Stimulated activated CD8-positive, alpha-beta memory T cell treated with anti-CD3 and anti-CD28 coated beads, Interleukin-7, amount 100 ng/mL, for 1 hour (primary cell): ENCODE measurements around the gene HOXB3.
A peak's percentile ranks its signal among the peaks of the same experiment; 100 is the strongest.

ENCODE experiments used
- DNase-seq, 2 donors: peaks; one replicate each; pipeline ENCODE4 v3.0.0-alpha.2; 2020; ENCODE audit warnings: low read depth in 2 of 2

The HOXB3 gene

DNA sequence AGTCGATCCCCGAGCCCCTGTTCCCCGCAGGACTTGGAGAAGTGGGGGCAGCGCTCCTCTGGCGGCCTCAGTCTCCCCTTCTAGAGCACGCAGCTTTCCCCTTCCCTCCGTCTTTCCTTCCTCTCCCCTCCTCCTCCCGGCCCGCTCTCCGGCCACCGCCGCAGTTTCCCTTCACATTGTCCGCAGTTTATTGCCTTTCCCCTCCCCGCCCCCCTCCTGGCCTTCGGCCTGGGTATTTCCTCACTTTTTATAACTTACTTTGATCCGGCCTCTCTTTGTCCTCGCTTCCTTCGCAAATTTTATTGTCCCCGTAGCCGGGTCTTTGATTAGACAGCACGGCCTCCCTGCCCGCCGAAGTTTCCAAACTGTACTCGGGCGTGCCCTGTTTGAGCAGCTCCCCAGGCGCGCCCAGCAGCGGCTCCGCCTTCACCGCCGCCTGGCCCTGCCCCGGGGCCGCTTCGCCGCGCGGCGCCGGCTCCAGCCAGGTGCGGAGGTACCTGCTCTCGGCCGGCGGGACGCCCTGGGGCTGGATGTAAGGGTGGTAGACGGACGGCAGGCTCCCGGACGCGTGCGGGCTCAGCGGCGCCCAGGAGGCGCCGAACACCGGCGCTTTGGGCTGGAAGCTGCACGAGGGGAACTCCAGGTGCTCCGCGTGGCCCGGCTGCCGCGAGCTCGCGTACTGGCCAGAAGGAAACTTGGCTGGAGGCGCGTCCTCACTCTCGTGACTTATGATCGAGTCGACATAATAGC lies 35.6 kb upstream of the HOXB3 start:
- DNase-seq = no peak

DNA sequence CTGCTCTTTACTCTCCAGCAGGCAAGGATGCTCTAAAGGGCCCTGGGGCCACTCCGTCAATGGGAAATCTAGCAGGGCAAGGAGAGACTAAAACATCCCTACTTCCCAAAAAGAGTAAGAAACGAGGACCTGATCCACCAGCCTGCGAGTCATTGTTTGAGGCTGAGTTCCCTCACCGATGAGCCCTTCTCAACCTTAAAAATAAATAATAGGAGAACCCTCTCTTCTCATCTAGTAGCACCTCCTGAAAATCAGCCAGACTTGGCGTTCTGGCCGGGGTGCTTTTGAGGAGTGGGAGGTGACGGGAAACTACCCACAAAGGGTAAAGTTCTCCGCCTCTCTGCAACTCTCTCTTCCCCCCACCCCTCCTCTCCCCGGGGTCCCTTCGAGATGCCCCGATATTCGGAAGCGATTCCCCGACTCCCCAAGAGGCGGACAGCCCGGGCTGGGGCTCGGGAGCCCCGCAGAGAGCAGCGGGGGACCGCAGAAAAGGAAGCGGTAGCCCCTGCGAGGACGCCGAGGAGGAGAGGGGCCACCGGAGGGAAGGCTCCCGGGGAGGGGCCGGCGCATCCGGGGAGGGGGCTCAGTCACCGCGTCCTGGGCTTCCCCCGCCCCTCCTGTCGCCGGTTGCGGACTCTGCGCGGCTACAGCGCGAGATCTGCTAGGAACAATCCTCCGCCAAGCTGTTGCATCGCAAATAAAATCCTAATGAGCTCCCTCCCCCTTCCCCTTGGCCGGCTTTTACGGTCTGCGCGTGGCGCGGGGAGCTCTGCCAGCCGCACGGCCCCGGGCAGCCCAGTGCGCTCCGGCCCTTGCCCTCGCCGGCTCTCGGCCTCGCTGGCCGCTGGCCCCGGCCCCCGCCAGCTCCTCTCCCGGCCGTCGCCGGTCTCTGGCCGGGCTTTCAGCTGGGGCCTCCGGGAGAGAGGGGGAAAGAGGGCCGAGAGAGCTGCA lies 34.8 kb upstream of the HOXB3 start:
- no peak for DNase-seq

DNA sequence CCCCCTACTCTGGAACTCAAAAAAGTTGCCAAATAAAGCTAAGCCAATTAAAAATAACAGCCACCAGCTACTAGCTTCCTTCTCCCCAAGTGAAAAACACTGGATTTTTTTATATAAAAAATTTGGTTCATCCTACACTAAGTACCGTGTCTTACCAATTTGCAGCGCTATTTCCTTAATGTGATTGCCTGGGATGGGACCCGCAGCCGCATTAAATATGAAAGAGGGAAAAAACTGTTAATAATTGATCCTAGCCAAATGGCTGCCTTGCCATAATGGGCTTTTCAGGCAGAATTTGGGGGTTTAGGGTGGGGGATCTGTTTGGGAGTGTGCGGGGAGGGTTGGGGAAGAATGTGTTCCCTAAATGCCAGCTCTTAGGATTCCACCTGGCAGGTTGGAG lies 34.1 kb upstream of the HOXB3 start:
- DNase-seq = no peak

DNA sequence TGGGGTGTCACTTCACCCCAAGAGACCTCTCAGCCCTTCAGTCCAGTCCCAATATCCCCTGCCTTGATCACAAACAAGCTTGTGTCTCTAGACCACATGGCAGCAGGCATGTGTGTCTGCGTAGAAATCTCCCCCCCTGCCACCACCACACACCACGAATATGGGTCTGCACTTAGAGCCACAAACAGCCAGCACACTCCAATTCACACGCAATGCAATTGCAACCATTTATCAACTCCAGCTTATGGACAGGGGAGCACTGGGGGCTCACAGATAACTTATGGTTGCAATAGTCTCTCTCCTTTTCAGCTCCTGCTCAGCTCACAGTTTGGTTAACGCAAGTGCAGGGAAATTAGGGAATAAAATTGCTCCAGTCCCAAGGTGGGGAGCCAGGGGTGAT lies 33.5 kb upstream of the HOXB3 start:
- DNase-seq = no peak

DNA sequence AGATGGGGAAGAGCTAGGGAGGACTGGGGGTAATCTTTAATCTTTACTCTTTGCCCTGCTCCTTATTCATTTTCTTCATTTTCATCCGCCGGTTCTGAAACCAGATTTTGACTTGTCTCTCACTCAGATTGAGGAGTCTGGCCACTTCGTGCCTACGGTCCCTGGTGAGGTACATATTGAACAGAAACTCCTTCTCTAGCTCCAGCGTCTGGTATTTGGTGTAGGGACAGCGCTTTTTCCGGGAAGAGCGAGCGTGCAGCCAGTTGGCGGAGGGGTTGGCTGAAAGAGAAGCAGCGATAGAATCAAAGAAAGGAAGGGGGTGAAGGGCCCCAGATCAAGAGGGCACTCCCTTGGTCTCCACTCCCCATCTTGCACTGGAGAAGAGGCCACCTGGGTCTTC lies 32.8 kb upstream of the HOXB3 start:
- no peak for DNase-seq

DNA sequence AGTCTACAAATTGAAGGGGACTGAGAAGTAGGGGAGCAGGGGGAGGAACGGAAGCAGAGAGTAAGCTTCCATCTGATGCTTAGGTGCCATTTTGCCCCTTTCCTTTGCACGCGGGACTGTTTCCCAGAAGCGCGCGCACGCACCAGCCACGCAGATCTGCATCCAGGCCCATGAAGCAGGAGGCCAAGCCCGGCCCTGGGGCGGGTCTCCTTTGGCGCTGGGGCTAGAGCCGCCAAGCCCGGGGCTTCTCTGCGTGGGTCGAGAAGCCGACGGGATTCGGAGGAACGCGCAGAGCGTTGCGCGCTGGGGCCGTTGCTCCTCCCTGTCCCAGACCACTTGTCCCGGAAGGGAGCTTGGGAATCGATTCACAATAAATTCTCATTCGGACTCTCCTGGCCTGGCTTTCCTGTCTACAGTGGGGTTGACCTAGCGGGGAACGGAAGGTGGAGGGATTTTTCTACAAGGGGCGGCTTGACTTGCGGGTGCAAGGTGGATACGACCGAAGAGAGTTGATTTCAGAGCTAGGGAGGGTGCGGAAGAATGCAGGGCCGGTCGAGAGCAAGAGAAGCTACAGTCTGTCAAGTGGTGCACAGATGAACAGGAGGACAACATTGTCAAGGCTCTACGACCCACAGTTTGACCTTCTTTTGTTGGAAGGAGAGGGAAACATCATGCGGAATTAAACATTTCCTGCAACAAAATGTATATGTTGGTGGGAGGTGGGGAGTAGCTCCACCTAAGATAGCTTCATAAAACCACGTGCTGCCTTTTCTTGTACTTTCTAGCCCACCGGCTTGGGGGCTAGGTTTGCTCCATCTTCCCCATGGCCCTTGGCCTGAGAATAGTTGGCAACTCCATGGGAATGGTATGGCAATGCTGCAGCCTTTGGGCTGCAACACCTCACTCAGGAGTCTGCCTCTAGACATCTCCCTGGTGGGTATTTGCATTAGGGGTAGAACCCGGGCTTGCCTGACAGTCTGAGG lies 31.7 kb upstream of the HOXB3 start:
- no peak for DNase-seq

DNA sequence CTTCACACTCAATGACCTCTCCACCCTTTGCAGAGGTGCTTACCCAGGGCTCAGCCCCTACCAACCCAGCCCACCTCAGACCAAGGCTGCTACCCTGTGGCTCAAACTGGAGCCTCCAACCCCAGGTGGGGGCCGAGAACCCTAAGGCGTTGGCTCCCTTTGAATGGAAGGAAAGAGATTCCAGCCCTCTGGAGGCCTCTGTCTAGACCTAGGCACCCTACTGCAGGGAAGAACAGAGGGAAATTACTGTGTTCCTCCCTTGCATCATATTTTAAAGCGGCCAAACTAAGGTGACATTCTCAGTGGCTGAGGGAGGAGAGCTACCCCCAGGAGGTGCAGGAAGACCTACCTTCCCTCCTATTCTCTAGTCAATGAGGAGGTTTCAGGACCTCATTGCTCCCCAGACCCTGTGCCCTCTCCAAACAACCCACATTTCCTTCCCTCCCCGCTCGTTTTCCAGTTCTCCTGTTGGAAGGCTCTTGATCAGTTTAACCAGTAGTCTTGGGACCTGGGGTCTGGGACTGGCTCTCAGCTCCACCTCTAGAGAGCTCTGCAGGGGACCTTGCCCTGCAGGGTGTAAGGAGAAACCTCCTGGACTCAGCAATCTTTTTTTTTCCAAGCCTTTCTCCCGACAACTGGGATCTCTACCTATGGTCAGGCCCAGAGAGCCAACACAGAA lies 30.6 kb upstream of the HOXB3 start:
- no peak for DNase-seq

DNA sequence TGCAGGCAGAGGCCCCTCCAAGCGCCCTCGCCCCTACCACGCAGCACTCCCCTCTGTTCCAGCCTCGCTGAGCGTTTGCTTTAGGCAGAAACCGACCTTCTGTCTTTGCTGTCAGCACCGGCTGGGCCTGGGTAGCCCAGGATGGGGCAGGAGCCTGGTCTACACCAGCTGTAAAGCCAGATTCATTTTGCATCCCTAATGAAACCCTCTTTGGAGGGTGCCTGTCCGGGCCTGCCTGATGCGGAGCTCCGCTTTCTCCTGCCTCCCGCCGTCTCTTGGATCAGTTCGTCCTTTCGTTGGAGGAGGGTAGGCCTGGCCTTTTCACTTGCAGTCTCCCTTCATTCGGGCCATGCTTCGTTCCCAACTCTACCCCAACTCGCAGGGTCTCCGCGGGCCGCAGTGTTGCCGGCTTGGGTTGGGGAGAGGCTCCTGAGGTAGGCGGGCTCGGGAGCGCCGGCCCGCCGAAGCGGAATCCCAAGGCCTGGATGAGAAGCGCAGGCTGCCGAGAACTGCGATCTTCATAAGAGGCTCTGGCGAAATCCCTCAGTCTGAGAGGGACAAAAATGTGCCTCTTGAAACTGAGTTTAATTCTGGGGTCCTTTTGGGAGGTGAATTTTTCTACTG lies 29.9 kb upstream of the HOXB3 start:
- DNase-seq = no peak

DNA sequence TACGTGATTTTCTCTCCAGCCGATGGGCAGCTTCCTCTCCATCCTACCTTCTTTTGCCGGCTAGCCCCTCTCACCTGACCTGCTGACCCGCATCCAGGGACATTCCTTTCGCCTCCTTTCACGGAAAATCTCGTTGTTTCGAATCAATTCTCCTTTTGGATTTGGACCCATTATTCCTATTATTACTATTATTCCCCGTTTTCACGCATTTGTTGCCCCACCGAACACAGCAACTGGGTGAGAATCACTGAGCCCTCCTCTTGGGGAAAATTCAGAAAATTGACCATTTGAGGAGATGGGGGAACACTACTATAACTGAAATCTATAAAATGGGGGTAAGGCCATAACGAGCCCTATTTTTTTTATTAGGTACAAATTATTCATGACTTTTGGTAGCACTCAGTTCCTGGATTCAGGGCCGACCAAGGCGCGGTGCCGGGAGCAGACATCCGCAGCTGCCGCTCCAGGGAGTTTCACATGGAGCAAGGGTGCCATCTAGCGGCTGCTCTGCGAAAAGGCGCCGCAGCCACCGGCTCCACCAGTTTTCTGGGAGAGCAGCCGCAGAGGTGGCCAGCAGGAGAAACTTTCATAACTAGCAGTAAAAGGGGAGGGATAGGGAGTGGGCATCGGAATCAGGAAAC lies 28.3 kb upstream of the HOXB3 start:
- peak; percentile 65 to 77 for DNase-seq

DNA sequence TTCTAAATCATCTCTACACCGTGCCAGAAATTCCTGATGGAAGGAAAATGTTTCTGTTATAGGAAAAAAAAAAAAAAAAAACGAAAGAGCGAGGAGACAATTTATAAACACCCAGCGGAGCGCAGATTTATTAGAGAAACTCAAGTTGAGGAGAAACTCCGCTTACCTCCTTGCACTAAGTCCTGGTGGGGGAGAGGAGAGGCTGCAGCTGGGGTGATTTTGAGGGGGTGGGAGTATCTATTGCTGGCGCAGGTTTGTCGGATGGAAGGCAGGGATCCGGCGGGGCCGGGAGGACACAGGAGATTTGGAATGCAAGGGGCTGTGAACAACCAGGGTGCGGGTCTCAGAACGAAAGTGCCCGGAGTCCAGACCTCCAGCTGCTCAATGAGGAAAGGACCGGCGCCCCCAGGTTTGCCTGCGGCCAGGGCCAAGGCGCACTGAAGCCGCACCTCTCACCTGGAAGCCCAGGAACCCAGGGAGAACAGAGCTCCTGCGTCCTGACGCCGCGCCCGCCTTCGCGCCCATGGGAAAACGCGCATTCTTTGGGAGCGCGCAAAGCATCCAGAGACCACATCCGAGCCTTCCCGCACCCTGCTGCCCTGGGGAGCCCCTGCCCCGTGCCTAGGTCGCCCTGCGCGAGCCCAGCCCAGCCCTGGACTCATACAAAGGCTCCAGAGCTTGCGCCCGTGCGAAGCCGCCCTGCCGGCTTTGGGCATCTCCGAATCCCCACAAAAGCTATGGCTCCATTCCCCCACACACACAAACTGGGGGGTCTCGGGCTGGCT lies 27.6 kb upstream of the HOXB3 start:
- DNase-seq = no peak

DNA sequence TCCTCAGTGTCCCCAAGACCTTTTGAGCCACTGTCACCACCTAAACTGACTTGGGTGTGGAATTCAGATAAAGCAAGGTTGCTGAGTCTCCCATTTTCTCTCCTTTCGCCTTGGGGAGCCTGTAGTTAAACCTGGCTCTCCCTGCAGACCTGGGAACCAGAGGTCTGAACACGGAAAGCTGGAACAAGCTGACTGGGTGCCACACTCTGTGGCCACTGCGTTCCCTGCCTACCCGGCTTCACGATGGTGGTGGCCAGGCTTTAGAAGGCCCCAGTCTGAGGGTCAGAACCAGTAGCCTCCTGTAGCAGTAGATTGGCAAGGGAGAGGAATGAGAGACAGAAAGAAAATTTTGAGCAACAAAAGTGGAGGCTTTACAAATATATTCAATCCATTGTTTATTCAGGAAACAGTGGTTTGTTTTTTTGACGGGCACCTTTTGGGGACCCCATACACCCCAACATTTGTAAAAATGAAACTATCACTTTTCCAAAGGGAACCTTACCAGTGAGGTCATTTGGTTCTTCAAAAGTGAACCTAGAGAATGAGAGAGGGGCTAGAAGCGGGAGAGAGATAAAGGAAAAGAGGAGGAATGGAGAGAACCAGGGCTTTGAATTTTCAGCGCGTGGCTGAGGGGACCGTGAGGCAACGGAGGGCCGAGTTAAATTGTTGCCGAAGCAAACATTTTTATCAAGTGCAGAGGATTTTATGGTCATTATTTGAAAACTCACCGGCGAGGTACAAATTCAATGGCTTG lies 26.9 kb upstream of the HOXB3 start:
- no peak for DNase-seq

DNA sequence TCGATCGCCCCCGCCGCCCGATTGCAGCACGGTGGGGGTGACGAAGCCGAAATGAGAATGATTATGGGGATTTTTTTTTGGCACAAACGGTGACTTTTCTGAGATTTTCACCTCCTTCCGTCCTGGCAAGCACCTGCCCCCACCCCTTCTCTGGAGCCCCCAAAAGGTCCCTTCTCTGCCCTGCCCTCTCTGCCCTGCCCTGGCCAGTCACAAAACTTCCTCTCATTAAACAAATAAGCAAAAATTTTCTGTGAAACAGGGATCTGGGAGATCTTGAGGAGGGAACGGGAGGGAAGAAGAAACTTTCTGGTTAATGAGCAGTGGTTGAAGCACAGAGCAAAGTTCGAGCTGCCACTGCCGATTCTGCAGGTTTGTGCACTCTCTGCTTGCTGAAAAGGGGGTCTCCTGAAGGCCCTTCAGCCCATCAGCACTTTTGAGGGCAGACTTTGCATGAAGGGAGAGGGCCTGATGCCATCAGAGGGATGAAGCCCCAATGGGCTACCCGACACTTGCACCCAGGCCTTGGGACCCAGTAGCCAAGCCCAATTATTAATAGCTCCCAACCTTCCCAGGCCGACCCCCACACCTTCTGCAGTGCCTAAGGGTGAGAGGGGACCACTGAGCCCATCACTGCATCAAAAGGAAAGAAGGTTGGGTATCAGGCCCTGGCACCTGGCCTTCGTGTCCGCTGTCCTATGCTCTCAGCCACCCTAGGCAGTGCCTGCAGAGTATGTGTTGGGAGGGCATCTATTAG lies 26.1 kb upstream of the HOXB3 start:
- no peak for DNase-seq

DNA sequence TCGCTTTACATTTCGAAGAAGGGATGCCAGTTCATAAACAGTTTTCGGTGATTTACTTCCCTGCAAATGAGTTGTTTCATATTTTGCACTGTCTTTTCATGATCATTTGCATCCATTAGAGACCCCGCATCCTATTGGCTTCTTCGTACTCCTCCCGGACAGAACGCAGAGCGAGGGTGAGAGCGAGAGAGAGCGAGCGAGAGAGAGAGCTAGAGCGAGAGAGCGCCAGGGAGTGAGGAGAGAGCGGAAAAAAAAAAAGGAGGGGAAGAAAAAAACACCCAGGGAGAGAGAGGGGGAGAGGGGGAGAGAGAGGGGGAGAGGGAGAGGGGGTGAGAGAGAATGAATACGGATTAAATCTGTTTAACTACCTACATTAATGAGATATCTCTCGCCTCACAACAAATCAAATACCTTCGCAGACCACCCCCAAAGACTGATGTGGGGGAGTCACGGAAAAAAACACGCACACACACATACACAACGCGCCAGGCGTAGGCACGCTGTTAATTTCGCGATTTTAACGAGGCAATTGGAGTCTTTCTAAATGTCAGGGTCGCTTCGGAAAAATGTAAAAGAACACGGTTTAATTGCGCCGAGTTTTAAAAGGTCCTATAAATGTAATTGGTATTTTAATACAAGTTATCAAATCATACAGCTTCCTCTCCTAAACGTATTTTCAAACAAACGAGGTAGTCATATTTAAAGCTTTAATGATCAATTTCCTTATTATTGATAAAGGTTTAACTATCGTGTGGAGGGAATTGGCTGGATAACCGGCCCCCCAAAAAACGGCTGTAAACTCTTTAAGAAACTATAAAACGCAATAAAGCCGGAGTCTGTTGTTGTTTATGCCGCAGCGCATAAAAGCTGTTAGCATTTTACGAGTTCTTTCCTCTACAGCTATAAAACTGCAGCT lies 25.3 kb upstream of the HOXB3 start, which contains the start of gene HOXB8:
HOXB8 (minus strand) TSS at position 246 of the 916 bp plus-strand sequence. CDS start 588 bp downstream, outside the sequence.
- no peak for DNase-seq

DNA sequence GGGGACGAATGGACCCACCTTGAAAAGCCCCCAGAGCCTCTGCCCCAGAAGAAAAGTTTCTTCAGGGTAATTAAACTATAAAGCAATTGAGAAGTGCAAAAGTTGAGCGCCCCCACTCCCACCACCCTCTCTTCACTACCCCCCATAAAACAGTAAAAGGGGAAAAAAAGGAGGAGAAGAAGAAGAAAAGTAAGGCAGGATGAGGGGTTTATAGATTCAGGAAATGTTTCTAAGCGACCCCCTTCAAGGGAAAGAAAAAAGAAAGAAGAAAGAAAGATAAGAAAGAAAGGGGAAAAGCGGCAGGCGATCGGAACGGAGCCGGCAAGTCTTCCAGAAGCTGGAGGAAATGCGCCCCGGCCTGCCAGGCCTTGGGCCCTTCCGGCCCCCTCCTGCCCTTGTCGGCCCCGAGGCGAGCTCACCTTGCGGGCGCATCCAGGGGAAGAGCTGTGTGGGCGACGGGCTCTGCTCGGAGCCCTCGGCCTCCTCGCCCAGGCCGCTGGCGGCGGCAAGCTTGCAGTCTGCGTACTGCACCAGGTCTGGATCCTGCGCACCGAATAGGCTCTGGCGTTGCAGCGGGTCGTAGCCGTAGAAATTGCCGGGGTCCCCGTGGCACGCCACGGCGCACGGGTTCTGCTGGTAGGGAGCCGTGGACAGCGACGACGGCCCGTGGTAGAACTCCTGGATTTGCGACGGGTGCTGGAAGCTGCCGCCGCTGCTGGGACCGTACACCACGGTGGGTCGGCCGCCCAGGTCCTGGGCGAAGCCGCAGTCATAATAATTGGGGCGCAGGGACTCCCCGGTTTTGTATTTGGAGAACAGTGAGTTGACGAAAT lies 24.0 kb upstream of the HOXB3 start:
- DNase-seq = no peak

DNA sequence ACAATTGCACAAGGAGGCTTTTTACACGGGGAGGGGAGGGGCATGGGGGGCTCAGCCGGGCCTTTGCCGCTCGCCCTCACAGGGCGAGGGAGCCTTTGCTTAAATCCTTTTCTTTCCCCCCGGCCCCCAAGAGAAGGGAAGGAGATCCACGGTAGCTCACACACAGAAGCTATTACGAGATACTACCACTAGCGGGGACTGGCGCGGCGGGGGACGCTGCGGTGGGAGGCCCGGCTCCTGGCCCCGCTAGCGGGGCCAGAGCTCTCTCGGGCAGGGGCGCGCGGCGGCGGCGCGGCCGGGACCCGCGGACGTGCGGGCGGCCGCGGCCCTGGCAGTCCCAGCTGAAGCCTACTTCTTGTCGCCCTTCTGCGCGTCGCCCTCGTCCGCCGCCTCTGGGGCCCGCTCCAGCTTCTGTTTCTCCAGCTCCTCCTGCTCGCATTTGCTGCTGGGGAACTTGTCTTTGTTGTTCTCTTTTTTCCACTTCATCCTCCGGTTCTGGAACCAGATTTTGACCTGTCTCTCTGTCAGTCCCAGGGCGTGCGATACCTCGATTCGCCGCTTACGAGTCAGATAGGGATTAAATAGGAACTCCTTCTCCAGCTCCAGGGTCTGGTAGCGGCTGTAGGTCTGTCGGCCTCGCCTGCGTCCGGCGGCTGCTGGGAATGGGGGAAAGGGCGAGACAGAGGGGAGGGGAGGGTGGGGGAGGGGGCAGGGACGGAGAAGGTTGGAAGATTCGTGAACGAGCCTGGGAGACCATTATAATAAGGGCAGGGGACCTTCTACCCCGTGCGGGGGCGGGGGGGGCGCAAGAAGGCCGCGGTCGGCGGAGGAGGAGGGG lies 23.0 kb upstream of the HOXB3 start:
- DNase-seq = no peak
